HG03558 (cell line): Measurements from ENCODE around the gene OOSP1.
"Not testable (repeated sequence)": the region's sequence is repeated elsewhere in the genome, so short reads cannot be mapped to it uniquely, and the experiment has no call there.

ENCODE experiments used
- ATAC-seq: cut with Tn5 transposase; IDR thresholded peaks from one replicate; pipeline ENCODE4 v1.9.1; 2021; ENCODE audit warnings: moderate number of reproducible peaks; ENCODE audit not compliant: unreplicated experiment; ENCODE audit errors: extremely low read depth

The OOSP1 gene

GRCh38 chr11:59957094-59957493 lies 18.9 kb downstream of the OOSP1 start:
- no peak for ATAC-seq

GRCh38 chr11:59960502-59961381 lies 22.5 kb downstream of the OOSP1 start:
- no peak for ATAC-seq

DNA sequence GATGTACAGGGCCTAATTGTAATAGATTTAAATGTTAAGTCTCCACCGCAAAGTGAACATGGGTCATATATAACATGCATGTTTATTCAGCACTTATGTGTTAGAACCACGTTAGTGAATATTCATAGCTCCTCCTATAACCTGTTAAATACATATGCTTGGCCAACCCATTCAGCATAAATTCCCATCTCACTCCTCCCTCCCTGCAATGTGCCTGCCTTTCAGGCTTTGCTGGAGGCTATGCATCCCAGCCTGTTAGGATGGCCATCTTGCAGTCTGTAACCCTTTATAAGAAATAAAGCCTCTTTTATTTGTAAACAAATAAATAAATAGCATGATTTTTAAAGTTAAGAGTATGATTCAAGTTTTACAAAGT lies 23.9 kb downstream of the OOSP1 start:
- no peak for ATAC-seq

DNA sequence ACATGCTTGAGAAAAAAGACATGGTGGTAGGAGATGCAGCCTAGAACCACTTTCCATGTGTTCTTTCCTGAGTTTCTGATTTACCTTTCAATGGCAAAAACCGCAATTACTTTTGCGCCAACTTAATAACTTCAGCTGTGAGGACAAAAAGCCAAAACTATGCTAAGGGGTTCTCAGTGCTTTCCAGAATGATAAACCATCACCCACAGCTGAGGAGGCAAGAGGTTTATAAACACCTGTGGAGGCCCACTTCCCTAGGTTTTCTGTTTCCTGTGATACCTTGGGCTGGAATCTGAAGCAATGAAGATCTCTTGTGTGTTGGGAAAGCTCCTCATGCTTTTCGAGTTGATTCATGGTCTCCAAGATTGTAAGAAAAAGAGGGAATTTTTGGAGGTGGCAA lies 25.5 kb downstream of the OOSP1 start, which contains the start of gene OOSP4A:
Gene OOSP4A, plus strand, starts transcription at position 301 of the 400 bp plus-strand sequence. Its CDS starts 0 bp downstream, at position 301.
- ATAC-seq, result no peak

- no peak for ATAC-seq
These were observed 27.2 kb downstream of the OOSP1 start for GRCh38 chr11:59965424-59965823.

GRCh38 chr11:59966201-59966600 lies 28.0 kb downstream of the OOSP1 start:
- ATAC-seq, result no peak

DNA sequence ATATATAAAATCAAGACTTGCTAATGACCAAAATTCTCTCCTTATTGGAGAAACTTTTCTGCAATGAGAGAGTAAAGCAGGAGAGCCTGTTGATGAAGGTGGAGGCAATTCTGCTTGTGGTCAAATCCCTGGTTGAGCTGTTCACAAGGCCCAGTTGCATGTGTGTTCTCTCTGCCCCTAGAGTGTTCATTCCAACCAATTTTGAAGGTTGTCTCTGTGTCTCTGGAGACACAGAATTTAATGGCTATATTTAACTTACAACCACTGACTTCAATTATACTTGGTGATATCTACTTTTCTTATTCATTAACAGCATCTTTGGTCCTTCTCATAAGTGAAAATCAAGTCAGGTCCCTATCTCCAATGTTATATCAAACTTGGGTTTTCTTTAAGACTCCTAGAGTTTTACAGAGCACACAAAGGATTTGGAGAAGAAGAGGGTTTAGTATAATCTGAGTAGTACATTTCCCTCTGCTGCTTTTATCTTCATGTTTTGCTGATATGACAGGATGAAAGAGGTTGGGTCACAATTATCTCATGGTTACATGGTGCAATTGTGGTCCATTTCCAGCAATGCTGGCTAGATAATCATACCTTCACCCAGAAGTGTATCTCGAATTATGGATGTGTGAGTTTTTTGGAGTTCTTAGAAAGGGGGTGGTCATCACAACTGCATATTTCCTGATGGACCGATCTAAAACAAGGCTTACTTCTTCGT lies 29.6 kb downstream of the OOSP1 start:
- no peak for ATAC-seq

- ATAC-seq, result no peak
These were observed 30.2 kb downstream of the OOSP1 start for GRCh38 chr11:59968395-59968783.

DNA sequence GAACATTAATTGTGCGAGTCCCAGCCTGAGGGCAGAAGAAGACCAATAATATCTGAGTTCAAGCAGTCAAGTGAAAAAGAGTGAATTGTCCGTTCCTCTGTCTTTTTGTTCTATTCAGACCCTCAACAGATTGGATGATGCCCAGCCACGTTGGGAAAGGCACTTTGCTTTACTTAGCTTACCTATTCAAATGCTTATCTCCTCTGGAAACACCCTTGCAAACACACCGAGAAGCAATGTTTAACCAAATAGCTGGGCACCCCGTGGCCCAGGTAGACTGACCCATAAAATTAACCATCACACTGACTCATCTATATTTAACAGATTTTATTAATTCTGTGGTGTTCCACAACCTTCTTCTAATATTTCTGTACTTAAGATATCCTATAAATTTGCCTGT lies 34.9 kb downstream of the OOSP1 start:
- ATAC-seq, result no peak

DNA sequence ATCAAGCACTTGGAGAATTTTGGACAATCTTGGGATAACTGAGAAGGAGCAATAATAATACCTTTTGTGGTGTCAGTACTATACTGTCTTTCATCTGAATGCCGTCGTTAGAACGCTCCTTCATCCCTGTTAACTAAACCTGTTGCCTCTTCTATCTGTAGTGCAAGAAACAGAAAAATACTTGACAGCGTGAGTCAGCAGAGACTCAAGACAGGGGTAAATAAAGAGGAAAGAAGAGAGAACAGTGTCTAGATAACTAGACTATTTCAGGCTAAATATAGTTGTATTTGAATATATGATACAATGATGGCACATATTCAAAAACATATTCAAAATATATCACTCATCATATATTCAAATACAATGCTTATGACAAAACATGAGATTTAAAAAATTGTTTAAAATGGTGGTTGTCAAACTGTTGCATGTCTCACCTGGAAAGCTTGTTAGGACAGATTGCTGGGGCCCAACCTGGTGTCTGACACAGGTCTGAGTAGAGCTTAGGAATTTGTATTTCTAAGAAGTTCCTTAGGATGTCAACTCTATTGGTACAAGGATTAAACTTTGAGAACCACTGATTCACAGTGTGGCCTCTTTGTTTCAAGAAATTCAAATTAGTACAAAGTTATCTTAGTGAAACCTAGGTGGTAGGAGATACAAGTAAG lies 43.0 kb downstream of the OOSP1 start:
- no peak for ATAC-seq

GRCh38 chr11:59982037-59982436 lies 43.8 kb downstream of the OOSP1 start:
- ATAC-seq, result not testable (repeated sequence)

GRCh38 chr11:59983212-59983611 lies 45.0 kb downstream of the OOSP1 start:
- ATAC-seq, result no peak

DNA sequence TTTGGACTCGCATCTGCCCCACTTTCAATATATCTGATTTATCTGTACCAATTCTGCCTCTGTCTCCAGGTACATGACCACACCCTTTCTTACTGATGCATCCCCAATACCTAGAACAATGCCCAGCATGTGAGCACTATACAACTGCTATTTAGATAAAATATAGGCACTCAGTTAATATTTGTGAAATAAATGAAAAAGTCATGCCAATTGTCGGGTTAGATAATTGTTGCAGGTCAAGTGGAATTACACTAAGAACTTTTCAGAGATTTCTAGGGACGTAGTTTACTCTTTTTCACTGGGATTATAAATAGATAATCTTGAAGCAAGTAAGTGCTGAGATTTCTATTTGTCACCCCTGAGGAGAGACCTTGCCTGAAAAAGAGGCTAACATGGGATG lies 46.1 kb downstream of the OOSP1 start:
- ATAC-seq, result no peak

GRCh38 chr11:59990421-59990820 lies 52.2 kb downstream of the OOSP1 start:
- ATAC-seq, result no peak

DNA sequence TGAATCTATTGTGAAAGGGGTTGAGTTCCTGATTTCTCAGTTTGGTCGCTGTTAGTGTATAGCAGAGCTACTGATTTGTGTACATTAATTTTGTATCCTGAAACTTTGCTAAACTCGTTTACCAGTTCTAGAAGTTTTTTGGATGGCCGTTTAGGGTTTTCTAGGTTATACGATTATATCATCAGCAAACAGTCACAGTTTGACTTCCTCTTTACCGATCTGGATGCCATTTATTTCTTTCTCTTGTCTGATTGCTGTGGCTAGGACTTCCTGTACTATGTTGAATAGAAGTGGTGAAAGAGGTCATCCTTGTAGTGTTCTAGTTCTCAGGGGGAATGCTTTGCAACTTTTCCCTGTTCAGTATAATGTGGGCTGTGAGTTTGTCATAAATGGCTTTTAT lies 54.2 kb downstream of the OOSP1 start:
- no peak for ATAC-seq

DNA sequence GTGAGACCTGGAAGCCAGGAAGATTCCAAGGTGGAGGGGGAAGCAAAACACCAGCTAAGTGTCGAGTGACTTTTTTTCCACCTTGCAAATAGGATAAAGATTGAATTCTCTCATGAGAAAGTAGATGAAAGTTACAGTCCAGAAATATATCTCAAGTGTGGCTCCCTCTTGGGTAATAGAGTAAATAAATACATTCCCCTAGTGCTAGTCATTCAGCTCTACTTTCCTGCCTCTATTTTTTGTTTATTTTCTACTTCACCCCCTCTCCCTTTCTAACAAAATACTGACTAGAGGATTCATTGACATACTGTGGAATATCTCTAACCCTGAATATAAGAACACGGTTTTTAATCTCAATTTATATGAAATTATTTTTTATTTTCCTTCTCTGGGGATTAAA lies 59.6 kb downstream of the OOSP1 start:
- no peak for ATAC-seq

DNA sequence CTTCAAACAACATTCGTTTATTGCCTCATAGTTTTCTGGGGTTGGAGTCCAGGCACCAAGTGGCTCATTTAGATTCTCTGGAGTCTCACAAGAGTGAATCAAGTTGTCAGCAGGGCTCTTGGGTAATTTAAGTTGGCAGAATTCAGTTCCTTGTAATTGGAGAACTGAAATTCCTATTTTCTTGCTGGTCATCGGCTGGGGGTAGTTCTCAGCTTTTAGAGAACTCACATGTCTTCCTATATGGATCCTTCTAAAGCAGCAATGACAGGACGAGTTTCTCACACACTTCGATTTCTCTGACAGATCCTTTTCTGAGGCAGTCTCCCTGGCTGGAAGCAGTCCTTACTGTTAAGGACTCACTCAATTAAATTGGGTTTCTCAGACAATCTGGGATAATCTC lies 61.5 kb downstream of the OOSP1 start:
- no peak for ATAC-seq

GRCh38 chr11:60003729-60004128 lies 65.5 kb downstream of the OOSP1 start:
- no peak for ATAC-seq

- ATAC-seq, result no peak
These were observed 67.1 kb downstream of the OOSP1 start for GRCh38 chr11:60005360-60005759.
